Measurements from ENCODE around the gene TMEM221.
A peak's percentile ranks its signal among the peaks of the same experiment; 100 is the strongest.

TMEM221 gene

GRCh38 chr19:17487284-17488121 is 39.0 kb upstream of the TMEM221 start:
- Histone ChIP-seq H3K27ac (ENCODE audit: extremely low read depth, low read depth, low read length) (no peak overlapping the region), H3K36me3 (ENCODE audit: control insufficient read depth in 2 of 2, insufficient read depth in 1 of 2, low read length in 2 of 2) (no peaks in the 10 kb centered on the region), H3K9me3 (ENCODE audit: control insufficient read depth, insufficient read depth, low read depth, low read length) (no peaks in the 10 kb centered on the region), H3K4me1 (ENCODE audit: control insufficient read depth, insufficient read depth, low read length) (0 out of 2 replicates have a peak, but pooled peaks cover 2% of the 10 kb centered on the region), H3K4me3 (ENCODE audit: low read depth, low read length) (no peak overlapping the region)
- CTCF ChIA-PET, result interaction anchor here (0.6 kb wide), 1 partner anchor 1329 kb away, joined by 3 read pairs; no protein-coding TSS in a partner anchor
- POLR2A ChIA-PET, result interaction anchor here (0.6 kb wide), 2 partner anchors 181 to 461 kb away, joined by 4 read pairs; no protein-coding TSS in a partner anchor
- no peak for TF ChIP-seq ZNF529 (tag by site-specific recombination; IDR thresholded peaks at IDR 0.05; ENCODE audit: insufficient replicate concordance)
- no peak for TF ChIP-seq ZNF341 (tag by site-specific recombination; IDR thresholded peaks at IDR 0.05; ENCODE audit: low read depth)
- TF ChIP-seq, protein P1, sequence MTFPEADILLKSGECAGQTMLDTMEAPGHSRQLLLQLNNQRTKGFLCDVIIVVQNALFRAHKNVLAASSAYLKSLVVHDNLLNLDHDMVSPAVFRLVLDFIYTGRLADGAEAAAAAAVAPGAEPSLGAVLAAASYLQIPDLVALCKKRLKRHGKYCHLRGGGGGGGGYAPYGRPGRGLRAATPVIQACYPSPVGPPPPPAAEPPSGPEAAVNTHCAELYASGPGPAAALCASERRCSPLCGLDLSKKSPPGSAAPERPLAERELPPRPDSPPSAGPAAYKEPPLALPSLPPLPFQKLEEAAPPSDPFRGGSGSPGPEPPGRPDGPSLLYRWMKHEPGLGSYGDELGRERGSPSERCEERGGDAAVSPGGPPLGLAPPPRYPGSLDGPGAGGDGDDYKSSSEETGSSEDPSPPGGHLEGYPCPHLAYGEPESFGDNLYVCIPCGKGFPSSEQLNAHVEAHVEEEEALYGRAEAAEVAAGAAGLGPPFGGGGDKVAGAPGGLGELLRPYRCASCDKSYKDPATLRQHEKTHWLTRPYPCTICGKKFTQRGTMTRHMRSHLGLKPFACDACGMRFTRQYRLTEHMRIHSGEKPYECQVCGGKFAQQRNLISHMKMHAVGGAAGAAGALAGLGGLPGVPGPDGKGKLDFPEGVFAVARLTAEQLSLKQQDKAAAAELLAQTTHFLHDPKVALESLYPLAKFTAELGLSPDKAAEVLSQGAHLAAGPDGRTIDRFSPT (tag by site-specific recombination; IDR thresholded peaks at IDR 0.05), result peak; percentile 61
- peak; percentile 68 for TF ChIP-seq ZFHX2 (tag by site-specific recombination; conservative IDR thresholded peaks at IDR 0.05)
- TF ChIP-seq TSHZ1 (tag by site-specific recombination; IDR thresholded peaks at IDR 0.05; ENCODE audit: borderline replicate concordance), result no peak
- TF ChIP-seq ZFP69B (tag by site-specific recombination; IDR thresholded peaks at IDR 0.05), result no peak
- TF ChIP-seq KLF16 (tag by site-specific recombination; IDR thresholded peaks at IDR 0.05), result no peak
- no peak for TF ChIP-seq ZNF214 (tag by site-specific recombination; IDR thresholded peaks at IDR 0.05; ENCODE audit: borderline replicate concordance)
- TF ChIP-seq PATZ1 (tag by site-specific recombination; IDR thresholded peaks at IDR 0.05), result peak; percentile 36; the same call in 1 of the 2 replicates
- no peak for TF ChIP-seq ZNF366 (tag by site-specific recombination; conservative IDR thresholded peaks at IDR 0.05)
- no peak for TF ChIP-seq ZNF239 (tag by site-specific recombination; IDR thresholded peaks at IDR 0.05)
- TF ChIP-seq YY2 (tag by site-specific recombination; IDR thresholded peaks at IDR 0.05), result no peak
- no peak for TF ChIP-seq ZSCAN5A (tag by site-specific recombination; IDR thresholded peaks at IDR 0.05)
- no peak for TF ChIP-seq ZIC2 (tag by site-specific recombination; IDR thresholded peaks at IDR 0.05)
- TF ChIP-seq PRDM2 (tag by site-specific recombination; IDR thresholded peaks at IDR 0.05; ENCODE audit: borderline replicate concordance), result no peak
- TF ChIP-seq ZNF660 (tag by site-specific recombination; IDR thresholded peaks at IDR 0.05), result no peak
- TF ChIP-seq EGR2 (tag by site-specific recombination; IDR thresholded peaks at IDR 0.05; ENCODE audit: low read depth), result peak; percentile 33; the same call in 1 of the 2 replicates

Data from HEK293 (cell line).